Gastrocnemius medialis (tissue), 4 donors: ENCODE data around the gene SBSN. TPM values are rescaled to one million over a fixed set of nuclear protein-coding genes. Genes with fewer than 3 reads are reported as not detected.

Experiments
- ATAC-seq, 2 donors: fragments of 150-250 bp; one replicate each; pipeline ENCODE4 v1.9.1; 2016
- DNase-seq, 2 donors: peaks; one replicate each; pipeline ENCODE4 v3.0.0-alpha.2; 2019
- H3K27ac ChIP-seq, 4 donors: fragments of 200-600 bp; sonication (generic); 1 replicate in 1 of 4; 2 replicates in 3 of 4; pipeline ENCODE4 v1.5.1; 2016 to 2018; ENCODE audit warnings: mild to moderate bottlenecking in 2 of 4, moderate library complexity in 1 of 4
- H3K27me3 ChIP-seq, 3 donors: fragments of 200-600 bp; sonication (generic) in 2 of 3; 1 replicate in 1 of 3; 2 replicates in 2 of 3; pipeline versions ENCODE4 v1.5.1 to v1.6.0; 2016 to 2019; ENCODE audit warnings: mild to moderate bottlenecking in 1 of 3, moderate library complexity in 1 of 3
- H3K36me3 ChIP-seq, 2 donors: fragments of 200-600 bp; sonication (generic) in 1 of 2; one replicate each; pipeline ENCODE4 v1.5.1; 2017 to 2018
- H3K4me1 ChIP-seq, 2 donors: fragments of 200-600 bp; sonication (generic) in 1 of 2; one replicate each; pipeline ENCODE4 v1.5.1; 2016 to 2017; ENCODE audit warnings: mild to moderate bottlenecking in 2 of 2
- H3K4me3 ChIP-seq, 4 donors: fragments of 200-600 bp; sonication (generic) in 3 of 4; 1 replicate in 1 of 4; 2 replicates in 3 of 4; pipeline ENCODE4 v1.5.1; 2016 to 2019; ENCODE audit warnings: mild to moderate bottlenecking in 2 of 4
- H3K9me3 ChIP-seq, 3 donors: fragments of 200-600 bp; sonication (generic) in 2 of 3; 1 replicate in 1 of 3; 2 replicates in 2 of 3; pipeline ENCODE4 v1.5.1; 2016 to 2019
- CTCF ChIP-seq, 5 experiments: fragments of 450-650 bp in 3 of 5; fragments of 200-600 bp in 2 of 5; sonication (generic) in 2 of 5; IDR thresholded peaks in 4 of 5; conservative IDR thresholded peaks in 1 of 5; 1 replicate in 4 of 5; 2 replicates in 1 of 5; pipeline ENCODE4 v1.5.1; 2016 to 2019; ENCODE audit warnings: antibody characterized with exemption in 5 of 5, mild to moderate bottlenecking in 3 of 5, moderate library complexity in 3 of 5
- POLR2A ChIP-seq, 2 donors: fragments of 450-650 bp; IDR thresholded peaks; one replicate each; pipeline ENCODE4 v1.6.1; 2017; ENCODE audit warnings: antibody characterized with exemption in 2 of 2, mild to moderate bottlenecking in 2 of 2, moderate library complexity in 2 of 2
- in situ Hi-C, 4 donors: fragments of 200-750 bp; cut with MboI; loops; one replicate each; pipeline versions ENCODE4 v1.15.0 to v1.8.0; 2017; ENCODE audit warnings: low sequenced_read_pairs in 4 of 4
- intact Hi-C: fragments of 100-400 bp; cut with DNase I; formaldehyde crosslinking; loops from one replicate; pipeline ENCODE4 v1.15.1; 2023; ENCODE audit warnings: low total_unique reads
- total RNA-seq, 4 donors: library from RNA; depleted of rRNA; stranded (reverse); fragments of >200 nt; gene quantifications; one replicate each; pipeline versions ENCODE4 v1.1.0 to v1.2.3, GENCODE V29; 2016

The SBSN gene
- total RNA-seq, 4 donors from 2014 or later: not detected

- H3K4me3 ChIP-seq: no peak overlapping the region
- H3K27me3 ChIP-seq: peaks cover 19 to 31% (median 30%) of the 10 kb centered on the region in 3 donors
- intact Hi-C loops (no loop called here), in situ Hi-C loops (no loop called here)
- ATAC-seq (no peak), DNase-seq (no peak)
- no peaks in the 10 kb centered on the region for H3K36me3 ChIP-seq
- H3K4me1 ChIP-seq: peaks cover 0 to 9% of the 10 kb centered on the region in 2 donors
- TF ChIP-seq POLR2A (IDR thresholded peaks at IDR 0.05): no peak
- TF ChIP-seq CTCF (IDR thresholded peaks at IDR 0.05 in 4 of 5, conservative IDR thresholded peaks at IDR 0.05 in 1 of 5): no peak
- no peaks in the 10 kb centered on the region for H3K9me3 ChIP-seq
- H3K27ac ChIP-seq: no peak overlapping the region
Observed at GRCh38 chr19:35561436-35561835, 33.3 kb upstream of the SBSN start.

GRCh38 chr19:35560677-35561076 is 32.6 kb upstream of the SBSN start:
- intact Hi-C loops: no loop called here

DNA sequence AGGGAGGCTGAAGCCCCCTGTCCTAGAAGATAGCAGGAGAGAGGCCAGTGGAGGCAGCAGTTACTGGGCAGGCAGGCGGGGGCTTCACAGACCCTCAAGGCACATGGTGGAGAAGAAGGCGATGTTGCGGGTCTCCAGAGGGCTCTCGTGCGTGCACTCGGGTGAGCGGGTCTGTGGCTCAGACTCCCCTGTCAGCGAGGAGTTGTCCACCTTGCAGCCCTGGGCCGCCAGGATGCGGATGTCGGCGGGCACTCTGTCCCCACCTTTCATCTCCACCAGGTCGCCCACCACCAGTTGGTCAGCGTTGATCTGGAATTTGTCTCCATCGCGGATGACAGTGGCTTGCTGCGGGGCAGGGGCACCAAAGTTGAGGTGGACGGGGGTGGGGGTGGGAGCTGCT is 32.2 kb upstream of the SBSN start:
- H3K36me3 ChIP-seq: no peaks in the 10 kb centered on the region
- DNase-seq (no peak), ATAC-seq (no peak)
- TF ChIP-seq POLR2A (IDR thresholded peaks at IDR 0.05): no peak
- no peak for TF ChIP-seq CTCF (IDR thresholded peaks at IDR 0.05 in 4 of 5, conservative IDR thresholded peaks at IDR 0.05 in 1 of 5)
- no peak overlapping the region for H3K4me3 ChIP-seq
- H3K9me3 ChIP-seq: no peaks in the 10 kb centered on the region
- H3K4me1 ChIP-seq: peaks cover 0 to 9% of the 10 kb centered on the region in 2 donors
- H3K27ac ChIP-seq: no peak overlapping the region
- in situ Hi-C loops (no loop called here), intact Hi-C loops (no loop called here)
- H3K27me3 ChIP-seq: peaks cover 19 to 31% (median 30%) of the 10 kb centered on the region in 3 donors

More at GRCh38 chr19:35560677-35561076, 32.6 kb upstream of the SBSN start:
- Histone ChIP-seq H3K9me3 (no peaks in the 10 kb centered on the region), H3K4me1 (peaks cover 0 to 9% of the 10 kb centered on the region in 2 donors), H3K36me3 (no peaks in the 10 kb centered on the region), H3K27ac (no peak overlapping the region), H3K4me3 (no peak overlapping the region), H3K27me3 (peaks cover 19 to 31% (median 30%) of the 10 kb centered on the region in 3 donors)
- in situ Hi-C loops: no loop called here
- no peak for ATAC-seq
- TF ChIP-seq POLR2A (IDR thresholded peaks at IDR 0.05): no peak
- TF ChIP-seq CTCF (IDR thresholded peaks at IDR 0.05 in 4 of 5, conservative IDR thresholded peaks at IDR 0.05 in 1 of 5): no peak
- DNase-seq: no peak

DNA sequence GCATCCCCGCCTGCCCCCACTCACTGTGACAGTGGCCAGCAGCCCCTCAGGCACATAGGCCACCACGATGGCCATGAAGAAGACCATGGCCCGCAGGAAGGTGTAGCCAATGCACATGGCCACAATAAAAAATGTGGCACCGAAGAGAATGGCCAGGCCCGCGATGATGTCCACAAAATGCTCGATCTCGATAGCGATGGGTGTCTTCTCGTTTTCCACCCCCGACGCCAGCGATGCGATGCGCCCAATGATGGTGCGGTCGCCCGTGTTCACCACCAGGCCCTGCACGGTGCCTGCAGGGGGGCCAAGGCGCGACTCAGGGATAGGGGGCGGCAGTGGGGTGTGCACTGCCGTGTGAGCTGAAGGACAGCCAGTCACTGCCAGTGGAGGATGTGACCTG is 31.7 kb upstream of the SBSN start:
- Histone ChIP-seq H3K27ac (no peak overlapping the region), H3K9me3 (no peaks in the 10 kb centered on the region), H3K4me3 (no peak overlapping the region), H3K27me3 (peaks cover 19 to 30% (median 30%) of the 10 kb centered on the region in 3 donors), H3K36me3 (no peaks in the 10 kb centered on the region), H3K4me1 (peaks cover 0 to 9% of the 10 kb centered on the region in 2 donors)
- no peak for ATAC-seq
- in situ Hi-C loops: no loop called here
- DNase-seq: no peak
- intact Hi-C loops: no loop called here
- TF ChIP-seq POLR2A (IDR thresholded peaks at IDR 0.05): no peak
- no peak for TF ChIP-seq CTCF (IDR thresholded peaks at IDR 0.05 in 4 of 5, conservative IDR thresholded peaks at IDR 0.05 in 1 of 5)

GRCh38 chr19:35559281-35559659 is 31.2 kb upstream of the SBSN start:
- no peak for DNase-seq
- peaks cover 0 to 9% of the 10 kb centered on the region in 2 donors for H3K4me1 ChIP-seq
- no peak overlapping the region for H3K27ac ChIP-seq
- TF ChIP-seq POLR2A (IDR thresholded peaks at IDR 0.05): no peak
- no peaks in the 10 kb centered on the region for H3K36me3 ChIP-seq
- H3K9me3 ChIP-seq: no peaks in the 10 kb centered on the region
- H3K4me3 ChIP-seq: no peak overlapping the region
- no peak for ATAC-seq
- in situ Hi-C loops (no loop called here), intact Hi-C loops (no loop called here)
- peaks cover 19 to 30% (median 28%) of the 10 kb centered on the region in 3 donors for H3K27me3 ChIP-seq
